NCI-H146 treated with DMSO at 0.1 percent for 48 hours (cell line): Measurements from ENCODE around the gene GPC3.

ENCODE experiments used
- DNase-seq: peaks from one replicate; lab custom pipeline; 2025; ENCODE audit not compliant: unreplicated experiment; lab: John Stamatoyannopoulos, UW

The GPC3 gene

DNA sequence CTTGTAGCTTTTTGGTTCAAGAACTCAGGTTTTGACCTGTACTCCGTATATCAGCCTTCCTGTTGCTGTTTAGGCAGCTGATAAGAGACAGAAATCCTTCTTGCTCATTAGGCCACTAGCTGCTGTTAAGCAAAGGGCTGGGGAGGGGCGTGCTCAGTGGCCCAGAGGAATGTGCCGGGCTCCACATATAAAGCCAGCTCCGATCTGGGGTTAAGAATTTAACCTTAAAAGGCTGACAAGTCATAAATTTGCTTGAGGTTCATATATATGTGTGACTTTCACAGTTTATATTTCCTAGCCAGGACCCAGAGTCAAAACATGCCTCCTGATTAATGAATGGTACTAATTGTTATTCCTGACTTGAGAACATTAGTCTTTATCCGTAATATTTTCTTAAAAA is 15.3 kb downstream of the GPC3 start:
- DNase-seq: no peak

DNA sequence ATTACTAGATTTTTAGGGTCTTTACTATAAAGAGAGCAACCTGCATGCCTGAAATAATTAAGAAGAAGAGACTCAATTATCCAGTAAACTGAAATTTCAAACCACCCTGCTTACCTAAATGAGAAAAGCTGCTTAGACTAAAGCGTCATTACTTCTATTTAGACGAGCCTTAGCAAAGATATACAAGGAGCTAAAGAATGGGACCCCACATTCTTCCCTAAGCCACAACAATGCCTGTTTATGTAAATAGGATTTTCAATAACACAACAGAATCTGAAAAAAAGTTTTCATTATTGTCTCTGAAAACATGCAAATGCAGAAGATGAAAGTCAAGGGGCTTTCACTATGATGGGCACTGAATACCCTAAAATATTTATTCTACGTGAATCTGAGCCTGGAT is 16.2 kb downstream of the GPC3 start:
- DNase-seq: no peak

DNA sequence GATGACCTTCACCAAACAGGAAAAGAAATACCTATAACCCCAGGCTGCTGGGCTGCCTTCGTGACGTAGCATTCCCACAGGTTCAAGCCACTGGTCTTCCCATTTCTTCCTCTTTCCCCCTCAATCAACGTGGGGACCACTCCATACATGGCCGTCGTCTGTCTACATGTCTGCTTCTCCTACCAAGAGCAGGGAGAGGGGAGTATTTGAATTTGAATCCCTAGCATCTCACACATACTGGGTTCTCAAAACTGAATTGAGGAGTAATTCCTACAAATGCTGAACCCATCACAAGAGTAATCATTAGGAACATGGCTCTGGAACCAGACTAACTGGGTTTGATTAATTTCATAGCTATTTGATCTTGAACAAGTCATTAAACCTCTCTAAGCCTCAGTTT is 17.3 kb downstream of the GPC3 start:
- no peak for DNase-seq

DNA sequence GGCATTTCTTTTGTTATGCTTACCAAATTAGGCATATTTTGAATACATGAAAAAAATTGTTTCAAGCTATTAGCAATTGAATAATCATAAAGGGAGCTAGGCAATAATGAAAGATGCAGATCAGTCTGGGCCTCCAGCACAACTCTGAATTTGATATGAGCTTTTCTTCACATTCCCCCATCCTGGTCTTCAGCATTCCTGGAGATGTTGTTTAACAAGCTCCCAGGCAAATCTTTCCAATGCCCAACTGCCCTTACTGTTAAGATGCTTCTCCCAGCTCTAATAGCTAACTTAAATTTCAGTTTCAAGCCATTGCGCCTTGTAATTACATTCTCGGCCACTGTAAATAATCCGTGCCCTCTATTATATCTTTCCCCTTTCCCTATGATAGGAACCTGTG is 19.2 kb downstream of the GPC3 start:
- DNase-seq: no peak

DNA sequence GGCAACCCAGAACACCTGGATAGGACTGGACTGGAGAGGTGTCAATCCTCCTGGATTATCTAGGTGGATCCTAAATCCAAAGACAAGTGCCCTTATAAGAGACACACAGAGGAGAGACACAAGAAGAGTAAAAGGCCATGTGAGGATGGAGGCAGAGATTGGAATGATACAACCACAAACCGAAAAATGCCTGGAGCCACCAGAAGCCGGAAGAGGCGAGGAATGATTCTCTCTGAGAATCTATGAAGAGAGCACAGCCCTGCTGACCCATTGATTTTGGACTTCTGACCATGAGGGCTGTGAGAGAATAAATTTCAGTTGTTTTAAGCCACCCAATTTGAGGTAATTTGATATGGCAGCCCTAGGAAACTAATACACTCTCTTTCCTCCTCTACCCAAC is 20.1 kb downstream of the GPC3 start:
- DNase-seq: no peak

DNA sequence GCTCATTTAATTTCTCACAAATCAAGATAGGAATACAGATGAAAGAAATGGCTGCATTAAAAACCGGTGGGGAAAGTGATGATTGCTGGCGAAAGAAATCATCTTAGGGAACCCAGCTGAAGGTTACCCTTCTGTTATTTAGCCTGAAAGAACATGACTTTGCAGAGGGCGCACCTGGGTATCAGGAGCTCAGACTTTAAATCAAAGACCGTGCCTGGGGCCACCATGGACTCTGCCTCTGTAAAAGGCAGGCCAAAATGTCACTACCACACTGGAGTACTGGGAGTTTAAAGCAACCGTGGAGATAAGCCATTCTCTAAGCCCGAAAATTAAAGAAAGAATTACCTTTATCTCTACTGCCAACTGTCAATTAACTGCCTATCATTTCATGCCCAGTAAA is 24.3 kb downstream of the GPC3 start:
- no peak for DNase-seq

DNA sequence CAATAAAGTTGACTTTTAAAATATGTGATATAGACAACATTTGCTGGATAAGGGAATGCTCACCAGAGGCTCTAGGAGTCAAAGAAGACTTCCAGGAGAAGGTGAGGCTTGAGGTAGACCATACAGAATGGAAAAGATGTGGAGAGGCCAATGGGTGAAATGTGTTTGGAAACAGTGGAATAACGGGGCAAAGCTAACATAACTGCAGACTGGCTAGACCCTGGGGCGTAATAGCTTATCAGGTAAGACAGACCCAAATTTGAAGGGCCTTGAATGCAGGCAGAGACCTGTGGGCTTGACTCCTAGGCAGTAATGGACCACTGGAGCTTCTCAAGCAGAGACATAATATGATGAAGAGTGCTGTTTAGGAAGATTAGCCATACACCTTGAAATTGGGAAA is 25.4 kb downstream of the GPC3 start:
- DNase-seq: no peak

DNA sequence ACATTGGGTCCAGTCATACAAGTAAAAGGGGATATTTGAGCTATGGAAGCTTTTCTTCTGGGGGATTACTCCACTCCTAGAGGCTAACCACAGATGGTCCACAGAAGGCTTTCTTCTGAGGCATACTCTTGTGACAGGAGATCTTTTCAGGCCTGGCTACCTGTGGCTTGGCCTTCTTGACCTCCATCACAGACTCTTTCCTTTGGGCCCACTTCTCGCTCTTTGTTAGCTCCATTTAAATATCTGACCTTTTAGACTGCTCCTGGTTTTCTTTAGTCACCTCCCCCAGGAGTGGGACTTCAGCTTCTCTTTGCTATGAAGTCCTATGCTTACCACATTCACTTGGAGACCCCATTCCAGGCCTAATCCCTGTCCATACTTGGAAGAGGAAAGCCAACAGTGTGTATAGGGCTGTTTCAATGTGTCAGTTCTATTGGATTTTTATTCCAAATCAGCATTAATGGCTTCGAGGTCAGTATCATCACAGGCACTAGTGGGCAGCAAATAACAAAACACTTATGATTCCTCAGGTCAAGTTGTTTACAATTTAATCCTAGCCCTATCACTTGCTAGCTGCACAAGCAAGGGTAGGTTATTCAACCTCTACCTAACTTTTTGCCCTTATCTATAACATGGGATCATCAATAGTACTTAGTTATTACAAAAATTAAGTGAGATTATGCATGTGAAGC is 26.3 kb downstream of the GPC3 start:
- no peak for DNase-seq

DNA sequence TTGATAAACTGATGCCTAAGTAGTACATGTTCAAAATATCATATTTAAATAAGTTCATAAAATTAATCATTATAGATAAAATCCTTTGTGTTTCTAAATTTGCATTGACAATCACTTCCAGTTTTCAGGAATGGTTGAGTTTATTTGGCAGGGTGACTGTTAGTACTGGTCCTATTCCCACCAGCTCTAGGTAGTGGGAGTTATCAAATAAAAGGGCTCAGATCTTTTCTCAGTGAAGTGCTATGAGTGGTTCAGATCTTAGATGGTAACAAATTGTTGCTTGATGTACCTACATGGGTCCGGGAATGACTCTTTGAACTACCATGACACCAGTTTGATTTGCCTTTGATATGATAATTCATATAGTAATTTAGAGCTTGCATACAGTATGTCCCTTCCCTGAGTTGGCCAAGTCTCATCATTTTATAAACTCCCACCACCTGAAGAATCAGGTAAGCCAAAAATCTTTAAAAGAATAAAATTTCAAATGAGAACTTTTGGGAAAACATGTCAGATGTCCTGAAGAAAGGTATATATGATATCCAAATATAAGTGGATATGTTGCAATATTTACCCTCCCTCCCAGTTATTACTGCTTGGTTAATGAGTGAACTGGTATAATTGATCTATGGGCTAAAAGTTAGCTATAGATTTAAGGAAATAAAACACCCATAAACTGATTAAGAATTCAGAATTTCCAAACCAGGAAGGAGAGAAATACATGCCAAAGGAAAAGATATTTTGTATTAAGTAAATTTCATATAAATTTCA is 28.6 kb downstream of the GPC3 start:
- no peak for DNase-seq

DNA sequence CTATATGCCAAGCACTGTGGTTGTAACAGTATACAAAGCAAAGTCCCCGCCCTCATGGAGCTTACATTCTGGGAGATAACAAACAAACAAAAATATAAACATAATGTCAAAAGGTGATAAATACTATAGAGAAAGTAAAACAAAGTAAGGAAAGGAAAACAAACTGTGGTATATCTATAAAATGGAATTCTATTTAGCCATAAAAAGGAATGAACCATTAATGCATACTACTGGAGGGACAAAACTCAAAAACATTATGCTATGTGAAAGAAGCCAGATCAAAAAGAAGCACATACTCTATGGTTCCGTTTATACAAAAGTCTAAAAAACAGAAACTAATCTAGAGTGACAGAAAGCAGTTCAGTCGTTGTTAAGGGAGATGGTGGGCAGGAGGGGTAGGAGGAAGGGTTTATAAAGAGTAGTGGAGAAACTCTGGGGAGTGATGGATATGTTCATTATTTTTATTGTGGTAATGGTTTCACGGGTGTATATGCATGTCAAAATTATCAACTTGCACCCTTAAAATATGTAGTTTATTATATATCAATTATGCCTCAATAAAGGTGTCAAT is 31.5 kb downstream of the GPC3 start:
- DNase-seq: no peak

DNA sequence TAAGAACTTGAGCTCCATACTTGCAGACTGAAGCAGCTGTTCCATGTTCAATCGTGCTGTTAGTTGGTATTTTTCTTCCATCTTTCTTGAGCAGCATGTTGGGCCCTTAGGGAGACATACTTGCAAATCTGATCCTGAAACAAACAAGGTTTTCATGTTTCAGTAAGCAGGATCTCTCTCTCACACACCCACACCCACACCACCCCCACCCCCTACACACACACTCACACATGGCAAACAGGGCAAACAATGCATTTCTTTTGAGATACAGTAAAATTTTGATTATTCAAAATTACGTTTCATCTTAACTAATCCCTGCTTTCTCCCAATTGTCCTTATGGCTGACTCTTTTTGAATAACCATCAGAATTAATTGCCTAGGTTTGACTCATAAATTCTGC is 32.3 kb downstream of the GPC3 start:
- no peak for DNase-seq

DNA sequence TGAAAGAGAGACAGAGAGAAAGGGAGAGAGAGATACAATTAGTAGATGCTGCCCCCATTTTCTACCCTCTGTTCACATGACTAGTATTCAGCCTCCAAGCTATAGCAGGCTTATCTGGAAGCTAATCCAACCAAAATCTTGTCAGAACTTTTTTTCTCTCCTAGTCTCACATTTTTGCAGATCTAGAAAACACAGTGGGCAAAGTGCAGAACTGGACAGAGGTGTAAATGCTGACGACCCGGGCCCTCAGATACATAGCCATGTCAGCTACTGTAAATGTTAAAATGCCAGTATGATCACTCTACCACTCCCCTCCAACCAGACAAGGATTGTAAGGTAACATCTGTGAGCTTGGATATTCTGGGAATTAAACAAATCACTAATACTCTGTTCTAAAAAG is 34.3 kb downstream of the GPC3 start:
- no peak for DNase-seq

DNA sequence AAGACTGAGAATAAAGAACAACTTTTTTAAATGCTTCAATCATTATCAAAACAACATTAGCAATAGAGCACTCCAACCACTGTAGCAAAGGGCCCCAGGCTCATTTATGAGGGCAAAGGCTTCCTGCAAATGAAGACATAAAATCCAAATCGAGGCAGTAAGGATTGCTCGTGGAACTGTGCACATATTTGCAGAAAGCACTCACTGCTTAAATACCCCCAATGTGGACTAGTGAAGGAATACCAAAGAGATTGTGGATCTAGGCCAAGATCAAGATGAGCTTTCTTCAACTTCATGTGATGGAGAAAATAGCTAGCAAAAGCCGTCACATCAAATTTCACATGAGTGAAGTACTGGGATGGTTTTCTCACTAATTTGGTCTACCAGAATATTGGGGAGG is 35.2 kb downstream of the GPC3 start:
- DNase-seq: no peak

DNA sequence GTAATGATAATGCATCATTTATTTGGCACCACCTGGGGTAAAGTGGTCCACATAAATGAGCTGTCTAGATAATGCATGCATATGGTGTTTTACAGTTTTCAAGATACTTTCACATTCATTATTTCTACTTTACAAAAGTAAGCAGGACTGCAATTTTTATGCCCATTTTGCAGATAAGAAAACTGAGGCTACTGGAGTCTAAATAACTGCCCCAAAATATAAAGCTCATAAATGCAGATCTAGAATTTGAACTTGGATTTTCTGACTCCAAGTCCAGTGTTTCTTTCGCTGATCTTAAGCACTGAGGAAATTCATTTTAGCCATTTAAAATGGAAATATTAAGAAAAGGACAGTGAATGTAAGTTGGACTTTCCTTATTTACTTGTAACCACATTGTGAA is 36.5 kb downstream of the GPC3 start:
- DNase-seq: no peak

DNA sequence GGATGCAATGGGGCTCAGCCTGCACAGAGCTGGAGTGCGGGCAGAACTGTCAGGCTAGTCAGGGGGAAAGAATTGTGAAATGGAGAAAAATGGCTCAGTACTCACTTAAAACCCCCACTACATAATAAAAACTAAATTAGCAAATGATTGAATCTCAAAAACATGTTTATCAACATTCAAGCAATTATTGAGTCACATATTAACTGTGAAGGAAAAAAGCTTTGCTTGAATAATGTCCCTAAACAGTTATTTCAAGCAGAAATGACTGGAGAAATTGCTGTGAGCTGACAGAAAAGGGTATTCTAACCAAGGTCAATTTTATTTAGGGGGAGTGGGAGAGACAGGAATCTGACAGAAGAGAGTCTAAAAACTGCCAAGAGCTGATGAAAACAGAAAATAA is 37.4 kb downstream of the GPC3 start:
- no peak for DNase-seq

DNA sequence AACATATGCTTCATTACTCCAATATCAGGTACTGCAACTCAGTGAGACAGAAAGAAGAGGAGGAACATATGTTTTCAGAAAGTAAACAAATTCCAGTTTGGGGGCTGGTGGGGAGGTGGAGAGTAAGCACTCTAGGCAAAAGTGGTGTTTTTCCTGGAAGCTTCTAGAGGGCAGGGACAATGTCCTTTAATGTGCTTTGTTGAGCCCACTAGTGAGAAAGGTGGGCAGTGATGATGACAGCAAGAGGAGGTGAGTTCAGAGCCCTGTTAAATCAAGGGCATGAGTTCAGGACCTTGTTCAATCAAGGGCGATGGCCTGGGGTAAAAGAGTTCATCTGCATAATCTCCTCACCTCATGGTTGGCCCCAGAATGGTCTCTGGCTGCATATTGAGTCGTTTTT is 38.4 kb downstream of the GPC3 start:
- DNase-seq: no peak

DNA sequence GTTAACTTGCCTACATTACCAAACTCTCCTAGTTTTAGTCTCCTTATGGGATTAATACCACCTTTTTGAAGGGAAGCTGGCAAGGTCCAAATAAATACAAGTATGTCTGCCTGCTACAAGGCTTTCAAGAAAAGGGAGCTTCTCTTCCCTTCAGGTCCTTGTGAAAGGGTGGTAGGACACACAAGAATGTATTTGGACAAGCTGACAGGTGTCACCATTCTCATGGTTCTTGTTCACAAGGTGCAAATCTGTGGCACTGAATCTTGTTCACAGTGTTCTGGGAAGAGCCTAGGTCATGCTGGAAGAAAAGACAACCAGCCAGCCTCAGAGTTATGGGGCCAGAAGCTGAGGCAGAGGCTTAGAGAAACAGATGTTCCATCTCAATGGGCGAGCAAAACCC is 41.9 kb downstream of the GPC3 start:
- DNase-seq: no peak

DNA sequence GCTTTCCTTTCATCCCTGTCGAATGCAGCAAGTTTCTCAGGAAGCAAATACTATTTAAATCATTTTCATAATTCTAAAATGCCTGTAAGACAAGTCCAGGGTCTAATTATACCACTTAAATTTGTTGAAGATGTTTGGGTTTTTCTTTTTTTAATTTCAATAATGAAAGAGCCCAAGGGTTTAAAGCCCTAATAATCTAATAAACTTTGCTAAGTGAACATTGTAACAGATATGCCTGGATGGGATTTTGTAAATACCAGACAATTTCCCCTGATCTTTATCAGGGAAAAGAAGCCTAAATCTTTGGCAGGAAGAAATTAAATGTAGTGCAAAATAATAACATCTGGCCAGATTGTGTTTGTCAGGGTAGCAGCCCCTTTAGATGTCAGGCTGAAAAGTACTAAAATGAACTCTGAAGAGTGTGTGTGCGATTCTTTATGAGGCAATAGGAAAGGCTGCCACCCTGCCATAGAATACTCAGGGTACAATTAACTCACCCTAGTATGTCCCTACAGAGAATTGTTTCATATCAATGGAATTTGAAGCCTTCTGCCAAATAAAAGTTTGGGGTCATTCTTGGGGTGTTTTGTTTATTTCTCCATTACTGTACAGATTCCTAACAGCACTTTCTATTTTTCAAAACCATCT is 45.6 kb downstream of the GPC3 start:
- DNase-seq: no peak

DNA sequence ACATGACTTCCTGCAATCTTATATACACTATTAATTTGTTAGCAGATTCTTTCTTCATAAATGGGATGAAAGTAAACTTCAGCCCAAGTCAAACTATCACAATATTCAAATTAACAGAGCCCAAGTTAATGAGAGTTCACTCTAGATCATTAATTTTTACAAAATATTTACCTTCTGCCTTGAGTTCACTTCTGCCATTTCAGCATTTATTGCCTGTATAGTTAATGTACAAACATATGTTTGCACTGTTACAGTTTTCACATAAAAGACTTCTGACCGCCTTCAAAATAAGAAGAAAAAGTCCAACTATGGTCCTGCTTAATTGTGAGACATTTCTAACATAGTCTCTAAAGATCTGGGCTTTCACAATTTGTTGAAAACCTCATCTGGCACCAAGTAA is 46.9 kb downstream of the GPC3 start:
- no peak for DNase-seq

DNA sequence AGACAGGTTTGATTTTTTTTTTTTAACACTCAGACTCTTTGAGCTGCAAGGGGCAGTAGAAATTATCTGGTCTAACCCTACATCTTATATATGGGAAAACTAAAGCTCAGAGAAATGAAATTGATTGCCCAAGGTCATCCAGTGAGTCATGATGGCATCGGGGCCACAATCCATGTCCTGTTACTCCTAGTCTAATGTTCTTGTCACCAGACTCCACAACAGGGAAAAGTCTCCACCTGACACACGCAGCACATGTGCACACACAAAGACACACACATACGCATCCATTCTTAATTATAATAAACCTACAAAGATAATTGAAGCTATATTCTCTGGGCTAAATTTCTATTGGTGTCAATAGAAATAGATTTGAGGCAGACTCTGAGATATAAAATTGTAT is 48.4 kb downstream of the GPC3 start:
- no peak for DNase-seq

DNA sequence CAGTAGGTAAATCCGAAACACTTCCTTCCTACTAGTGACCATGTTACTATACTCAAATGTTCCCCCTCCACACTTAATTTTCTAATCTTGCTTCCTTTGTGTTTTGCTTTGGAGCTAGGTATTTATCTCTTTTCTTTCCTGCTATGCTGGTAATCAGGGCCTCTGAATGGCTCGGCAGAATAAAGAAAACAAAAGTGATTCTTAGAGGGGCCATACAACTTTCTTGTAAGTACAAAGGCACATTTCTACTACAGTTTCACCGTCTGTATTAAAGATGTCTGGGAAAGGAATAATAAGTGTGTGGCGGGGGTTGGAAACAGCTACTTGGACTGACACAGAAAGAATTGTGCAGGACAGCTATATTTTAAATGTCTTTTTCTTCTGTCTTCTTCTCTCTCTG is 50.3 kb downstream of the GPC3 start:
- DNase-seq: no peak

DNA sequence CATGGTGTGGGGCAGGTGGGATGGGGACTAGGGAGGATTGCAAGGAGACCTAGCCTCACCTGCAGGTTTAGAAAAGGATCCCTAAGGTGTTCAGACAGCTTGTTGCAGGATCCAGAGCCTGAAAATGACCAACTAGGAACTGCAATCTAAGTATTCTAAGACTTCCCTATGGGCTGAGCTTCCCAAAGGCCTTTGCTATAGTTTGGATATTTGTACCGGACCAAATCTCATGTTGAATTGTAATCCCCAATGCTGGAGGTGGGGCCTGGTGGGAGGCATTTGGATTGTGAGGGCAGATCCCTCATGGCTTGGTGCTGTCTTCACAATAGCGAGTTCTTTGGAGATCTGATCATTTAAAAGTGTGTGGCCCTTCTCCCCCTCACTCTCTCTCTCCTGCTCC is 52.1 kb downstream of the GPC3 start:
- DNase-seq: no peak
